D721Med (cell line): ENCODE data around the gene CAD.
"Not testable (repeated sequence)": the region's sequence is repeated elsewhere in the genome, so short reads cannot be mapped to it uniquely, and the experiment has no call there.

Source experiments
- DNase-seq: peaks from one replicate; pipeline ENCODE4 v3.0.0; 2011; ENCODE audit warnings: low spot score; ENCODE audit not compliant: insufficient read length
- FAIRE-seq: peaks from 2 replicates; lab custom pipeline; 2011; peaks lifted over from hg19 to GRCh38; lab: Jason Lieb, UNC
- CTCF ChIP-seq: IDR thresholded peaks from 2 replicates; pipeline ENCODE4 v1.5.1; 2012; ENCODE audit warnings: mild to moderate bottlenecking, control low read depth; ENCODE audit not compliant: insufficient read depth; ENCODE audit errors: missing control alignments

CAD gene

GRCh38 chr2:27264253-27264752 lies 47.1 kb downstream of the CAD start:
- no peak for DNase-seq
- no peak for FAIRE-seq

GRCh38 chr2:27264753-27265535 lies 47.8 kb downstream of the CAD start:
- TF ChIP-seq CTCF, result peak; percentile 61
- DNase-seq (peak; percentile 77), FAIRE-seq (no peak)

More at GRCh38 chr2:27264253-27264752, 47.1 kb downstream of the CAD start:
- TF ChIP-seq CTCF, result no peak

GRCh38 chr2:27265536-27265870 lies 48.3 kb downstream of the CAD start:
- FAIRE-seq, result no peak
- no peak for TF ChIP-seq CTCF
- no peak for DNase-seq

GRCh38 chr2:27268296-27268695 lies 51.1 kb downstream of the CAD start:
- FAIRE-seq, DNase-seq: not testable (repeated sequence)

- DNase-seq, result no peak
- FAIRE-seq, result no peak
- TF ChIP-seq CTCF, result no peak
These were observed 53.0 kb downstream of the CAD start for GRCh38 chr2:27270131-27270530.

GRCh38 chr2:27270670-27271069 lies 53.5 kb downstream of the CAD start:
- DNase-seq (no peak), FAIRE-seq (no peak)
- TF ChIP-seq CTCF, result no peak

GRCh38 chr2:27271631-27272340 lies 54.6 kb downstream of the CAD start:
- DNase-seq (no peak), FAIRE-seq (no peak)
- TF ChIP-seq CTCF, result no peak

GRCh38 chr2:27272537-27273522 lies 55.7 kb downstream of the CAD start:
- not testable (repeated sequence) for FAIRE-seq, DNase-seq
